Kidney tubule cell (primary cell): ENCODE data around the gene CNTN6.

Experiments used
- DNase-seq: peaks from one replicate; pipeline ENCODE4 v3.0.0-alpha.2; 2018; ENCODE audit warnings: low spot score

Gene CNTN6

GRCh38 chr3:1423566-1424089, 330.8 kb downstream of the CNTN6 start:
- DNase-seq: no peak

GRCh38 chr3:1439395-1439794, 346.6 kb downstream of the CNTN6 start:
- peak; percentile 9 for DNase-seq

GRCh38 chr3:1442271-1442670, 349.4 kb downstream of the CNTN6 start:
- no peak for DNase-seq

- peak; percentile 43 for DNase-seq
Observed at GRCh38 chr3:1444195-1444594, 351.4 kb downstream of the CNTN6 start.

GRCh38 chr3:1446531-1446930, 353.7 kb downstream of the CNTN6 start:
- no peak for DNase-seq

GRCh38 chr3:1447452-1447851, 354.6 kb downstream of the CNTN6 start:
- no peak for DNase-seq

- no peak for DNase-seq
Observed at GRCh38 chr3:1448443-1448842, 355.6 kb downstream of the CNTN6 start.
